ENCODE results near the gene KLK8. TPM values are rescaled to one million over a fixed set of nuclear protein-coding genes. Genes with fewer than 3 reads are reported as not detected.

KLK8 gene
- total RNA-seq, 2 donors from 2014 or later = not detected

DNA sequence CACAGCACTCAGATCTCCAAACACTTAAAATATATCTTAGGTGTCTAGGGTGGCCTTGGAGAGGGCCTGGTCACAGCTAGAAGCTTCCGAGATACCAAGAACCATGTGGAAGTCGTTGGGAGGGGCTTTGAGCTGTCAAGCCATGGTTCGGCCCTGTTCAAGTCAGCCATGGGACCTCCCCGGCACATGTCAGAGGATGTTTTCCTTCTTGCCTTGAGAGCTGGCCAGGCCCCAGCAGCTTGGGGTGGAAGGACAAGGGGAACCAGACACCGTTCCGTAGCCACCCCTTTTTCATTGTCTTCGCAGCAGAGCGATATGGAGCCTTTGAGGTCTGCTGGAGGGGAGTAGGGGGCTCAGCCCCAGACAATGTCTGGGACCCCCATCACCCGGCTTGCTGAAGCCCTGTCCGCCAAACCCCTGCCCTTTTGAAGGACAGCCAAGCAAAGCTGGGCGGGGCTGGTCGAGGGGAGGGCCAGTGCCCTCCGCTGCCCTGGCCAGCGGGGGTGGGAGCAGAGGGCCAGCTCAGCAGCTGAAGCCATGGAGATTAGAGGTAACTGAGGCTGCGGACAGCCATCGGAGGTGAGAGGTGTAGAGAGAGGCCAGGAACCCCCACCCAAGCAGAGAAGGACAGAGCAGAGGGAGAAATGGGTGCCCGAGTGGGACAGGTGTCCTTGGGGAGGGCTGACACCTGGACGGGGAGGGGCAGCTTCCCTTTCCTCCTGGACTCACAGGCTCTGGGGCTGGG lies 24.6 kb upstream of the KLK8 start:
- Mint-ChIP-seq H3K27ac (no peak overlapping the region), H3K27me3 (ENCODE audit: low read depth) (peaks cover 15% of the 10 kb centered on the region), H3K4me1 (ENCODE audit: low read depth) (no peaks in the 10 kb centered on the region), H3K4me3 (no peak overlapping the region), H3K36me3 (ENCODE audit: insufficient read depth in 2 of 2) (no peaks in the 10 kb centered on the region), H3K9me3 (no peaks in the 10 kb centered on the region)
- ATAC-seq (replicated peaks in 1 of 2) (no peak), DNase-seq (no peak)

GRCh38 chr19:51025401-51025800 lies 24.0 kb upstream of the KLK8 start:
- no peak overlapping the region for H3K4me3 Mint-ChIP-seq
- DNase-seq = no peak
- H3K27ac Mint-ChIP-seq = no peak overlapping the region
- H3K4me1 Mint-ChIP-seq (ENCODE audit: low read depth) = no peaks in the 10 kb centered on the region
- no peak for ATAC-seq (replicated peaks in 1 of 2)
- no peaks in the 10 kb centered on the region for H3K36me3 Mint-ChIP-seq (ENCODE audit: insufficient read depth in 2 of 2)
- H3K9me3 Mint-ChIP-seq = no peaks in the 10 kb centered on the region
- H3K27me3 Mint-ChIP-seq (ENCODE audit: low read depth) = peaks cover 21% of the 10 kb centered on the region

DNA sequence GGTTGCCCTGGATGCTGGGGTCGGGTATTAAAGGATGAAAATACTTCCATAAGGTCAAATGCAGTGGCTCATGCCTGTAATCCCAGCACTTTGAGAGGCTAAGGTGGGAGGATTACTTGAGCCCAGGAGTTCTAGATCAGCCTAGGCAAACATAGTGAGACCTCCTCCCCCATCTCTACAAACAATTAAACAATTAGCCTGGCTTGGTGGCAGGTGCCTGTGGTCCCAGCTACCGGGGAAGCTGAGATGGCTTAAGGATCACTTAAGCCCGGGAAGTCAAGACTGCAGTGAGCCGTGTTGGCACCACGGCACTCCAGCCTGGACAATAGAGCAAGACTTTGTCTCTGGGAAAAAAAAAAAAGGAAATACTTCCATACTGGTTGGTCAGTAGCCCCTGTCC lies 23.5 kb upstream of the KLK8 start:
- H3K36me3 Mint-ChIP-seq (ENCODE audit: insufficient read depth in 2 of 2) = no peaks in the 10 kb centered on the region
- no peaks in the 10 kb centered on the region for H3K9me3 Mint-ChIP-seq
- no peak overlapping the region for H3K4me3 Mint-ChIP-seq
- no peaks in the 10 kb centered on the region for H3K4me1 Mint-ChIP-seq (ENCODE audit: low read depth)
- H3K27ac Mint-ChIP-seq = no peak overlapping the region
- DNase-seq (no peak), ATAC-seq (replicated peaks in 1 of 2) (no peak)
- H3K27me3 Mint-ChIP-seq (ENCODE audit: low read depth) = peaks cover 25% of the 10 kb centered on the region

GRCh38 chr19:51023946-51024345 lies 22.5 kb upstream of the KLK8 start:
- ATAC-seq (replicated peaks in 1 of 2) (no peak), DNase-seq (no peak)
- Mint-ChIP-seq H3K4me1 (ENCODE audit: low read depth) (no peaks in the 10 kb centered on the region), H3K27me3 (ENCODE audit: low read depth) (peaks cover 30% of the 10 kb centered on the region), H3K9me3 (no peaks in the 10 kb centered on the region), H3K4me3 (no peak overlapping the region), H3K36me3 (ENCODE audit: insufficient read depth in 2 of 2) (no peaks in the 10 kb centered on the region), H3K27ac (no peak overlapping the region)

DNA sequence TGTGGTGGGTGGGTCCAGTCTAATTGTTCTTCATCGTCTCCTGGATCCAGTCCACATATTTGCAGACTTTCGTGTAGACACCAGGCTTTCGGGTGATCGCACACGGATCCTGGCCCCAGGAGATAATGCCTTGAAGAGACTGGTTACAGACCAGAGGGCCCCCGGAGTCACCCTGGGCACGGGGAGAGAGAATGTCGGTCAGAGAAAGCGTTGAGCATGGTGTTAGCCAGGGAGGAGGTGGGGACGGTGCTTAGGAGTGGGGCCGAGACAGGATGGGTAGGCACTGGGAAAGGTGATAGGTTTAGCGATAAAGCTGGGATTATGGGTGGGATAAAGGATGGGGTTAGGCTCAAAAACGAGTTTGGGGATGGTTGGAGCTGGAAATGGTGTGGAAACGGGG lies 21.1 kb upstream of the KLK8 start:
- peaks cover 3% of the 10 kb centered on the region in 2 donors for H3K36me3 Mint-ChIP-seq (ENCODE audit: insufficient read depth in 2 of 2)
- peaks cover 13% of the 10 kb centered on the region for H3K4me1 Mint-ChIP-seq (ENCODE audit: low read depth)
- ATAC-seq (replicated peaks in 1 of 2) (no peak), DNase-seq (no peak)
- H3K27ac Mint-ChIP-seq = no peak overlapping the region
- peaks cover 40% of the 10 kb centered on the region for H3K27me3 Mint-ChIP-seq (ENCODE audit: low read depth)
- H3K4me3 Mint-ChIP-seq = no peak overlapping the region
- no peaks in the 10 kb centered on the region for H3K9me3 Mint-ChIP-seq

GRCh38 chr19:51020988-51021651 lies 19.7 kb upstream of the KLK8 start:
- Mint-ChIP-seq H3K9me3 (no peaks in the 10 kb centered on the region), H3K4me1 (ENCODE audit: low read depth) (peaks cover 21% of the 10 kb centered on the region), H3K27me3 (ENCODE audit: low read depth) (peaks cover 43% of the 10 kb centered on the region), H3K27ac (no peak overlapping the region), H3K4me3 (no peak overlapping the region), H3K36me3 (ENCODE audit: insufficient read depth in 2 of 2) (peaks cover 3% of the 10 kb centered on the region in 2 donors)
- ATAC-seq (replicated peaks in 1 of 2) (no peak), DNase-seq (no peak)

GRCh38 chr19:51019544-51019925 lies 18.1 kb upstream of the KLK8 start, which contains the start of gene KLK10:
TSS of gene KLK10 (minus strand) at chr19:51019709. CDS start at chr19:51019130, 579 bp downstream.
- H3K27me3 Mint-ChIP-seq (ENCODE audit: low read depth) = peaks cover 59% of the 10 kb centered on the region
- ATAC-seq (replicated peaks in 1 of 2) (no peak), DNase-seq (no peak)
- peaks cover 21% of the 10 kb centered on the region for H3K4me1 Mint-ChIP-seq (ENCODE audit: low read depth)
- H3K4me3 Mint-ChIP-seq = peak within 1 kb of the TSS; percentile 83 to 94
- peaks cover 3 to 5% of the 10 kb centered on the region in 2 donors for H3K36me3 Mint-ChIP-seq (ENCODE audit: insufficient read depth in 2 of 2)
- H3K27ac Mint-ChIP-seq = no peak within 1 kb of the TSS
- H3K9me3 Mint-ChIP-seq = no peaks in the 10 kb centered on the region

DNA sequence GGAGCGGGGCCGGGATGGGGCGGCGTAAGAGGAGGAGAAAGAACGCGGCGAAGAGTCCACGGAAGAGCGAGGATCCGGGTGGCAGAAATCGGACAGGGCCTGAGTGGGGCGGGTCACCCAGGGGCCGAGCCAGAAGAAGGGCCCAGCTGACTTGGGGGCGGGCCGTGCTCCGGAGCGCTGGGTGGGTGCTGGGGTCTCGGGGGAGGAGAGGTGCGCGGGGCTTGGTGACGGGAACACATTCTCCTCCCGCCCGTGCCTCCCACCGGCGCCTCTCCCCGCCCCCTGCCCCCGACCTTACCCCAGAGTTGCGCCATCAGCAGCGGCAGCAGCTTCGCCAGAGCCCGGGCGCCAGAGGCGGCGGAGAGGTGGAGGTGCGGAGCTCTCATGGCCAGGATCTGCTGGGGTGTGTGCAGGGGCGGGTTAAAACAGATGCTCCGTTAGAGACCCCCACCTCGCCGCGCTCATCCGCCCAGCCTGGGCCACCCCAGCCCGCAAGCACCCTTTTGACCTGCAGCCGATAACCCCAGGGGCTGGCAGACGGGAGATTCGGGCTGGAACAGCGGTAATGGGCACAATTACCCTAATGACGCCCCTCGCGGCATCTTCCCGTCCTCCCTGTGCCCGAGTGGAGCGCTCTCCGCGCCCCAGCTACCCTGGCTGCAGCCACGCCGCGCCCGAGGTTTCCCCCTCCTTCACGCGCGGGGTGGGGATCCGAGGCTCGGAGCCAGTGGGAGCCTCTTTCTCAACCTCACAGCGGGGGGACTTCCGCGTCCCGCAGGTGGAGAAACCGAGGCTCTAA lies 17.5 kb upstream of the KLK8 start:
- H3K9me3 Mint-ChIP-seq = no peaks in the 10 kb centered on the region
- ATAC-seq (replicated peaks in 1 of 2) (no peak), DNase-seq (no peak)
- H3K4me3 Mint-ChIP-seq = peak overlapping the region; percentile 83 to 94
- H3K36me3 Mint-ChIP-seq (ENCODE audit: insufficient read depth in 2 of 2) = peaks cover 3 to 5% of the 10 kb centered on the region in 2 donors
- H3K4me1 Mint-ChIP-seq (ENCODE audit: low read depth) = peaks cover 21% of the 10 kb centered on the region
- H3K27ac Mint-ChIP-seq = no peak overlapping the region
- H3K27me3 Mint-ChIP-seq (ENCODE audit: low read depth) = peaks cover 64% of the 10 kb centered on the region

- H3K27me3 Mint-ChIP-seq (ENCODE audit: low read depth) = peaks cover 72% of the 10 kb centered on the region
- ATAC-seq (replicated peaks in 1 of 2) (peak in 1 of 2 donors; percentile 49), DNase-seq (peak; percentile 31 to 65)
- H3K9me3 Mint-ChIP-seq = no peaks in the 10 kb centered on the region
- H3K27ac Mint-ChIP-seq = no peak overlapping the region
- H3K4me1 Mint-ChIP-seq (ENCODE audit: low read depth) = peaks cover 21% of the 10 kb centered on the region
- H3K36me3 Mint-ChIP-seq (ENCODE audit: insufficient read depth in 2 of 2) = peaks cover 3 to 5% of the 10 kb centered on the region in 2 donors
- peak overlapping the region; percentile 50 to 70 for H3K4me3 Mint-ChIP-seq
Measured at GRCh38 chr19:51016798-51017683, 15.6 kb upstream of the KLK8 start.

DNA sequence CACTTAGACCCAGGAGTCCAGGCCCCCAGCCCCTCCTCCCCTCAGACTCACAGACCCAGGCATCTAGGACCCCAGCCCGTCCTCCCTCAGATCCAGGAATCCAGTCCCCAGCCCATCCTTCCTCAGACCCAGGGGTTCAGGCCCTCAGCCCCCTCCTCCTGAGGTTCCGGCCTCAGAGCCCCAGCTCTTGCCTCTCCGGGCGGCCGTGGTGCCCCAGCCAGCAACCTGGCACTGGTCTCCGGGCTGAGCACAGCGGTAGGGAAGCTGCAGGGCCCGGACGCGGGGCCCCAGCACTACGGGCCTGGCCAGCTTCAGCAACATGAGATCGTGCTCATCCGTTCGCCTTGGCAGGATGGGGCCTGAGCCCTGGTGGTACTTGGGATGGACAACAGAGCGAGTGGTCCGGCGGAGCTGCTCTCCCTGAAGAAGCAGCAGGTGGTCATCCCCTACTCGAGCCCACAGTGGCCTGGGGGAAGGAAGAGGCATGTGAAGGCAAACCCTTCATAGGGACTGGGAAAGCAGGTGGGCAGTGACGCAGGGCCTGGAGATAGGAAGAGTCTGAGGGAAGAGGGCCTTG lies 14.4 kb upstream of the KLK8 start:
- peaks cover 72% of the 10 kb centered on the region for H3K27me3 Mint-ChIP-seq (ENCODE audit: low read depth)
- DNase-seq (no peak), ATAC-seq (replicated peaks in 1 of 2) (no peak)
- H3K27ac Mint-ChIP-seq = no peak overlapping the region
- peaks cover 3 to 5% of the 10 kb centered on the region in 2 donors for H3K36me3 Mint-ChIP-seq (ENCODE audit: insufficient read depth in 2 of 2)
- no peaks in the 10 kb centered on the region for H3K9me3 Mint-ChIP-seq
- peaks cover 21% of the 10 kb centered on the region for H3K4me1 Mint-ChIP-seq (ENCODE audit: low read depth)
- H3K4me3 Mint-ChIP-seq = no peak overlapping the region

DNA sequence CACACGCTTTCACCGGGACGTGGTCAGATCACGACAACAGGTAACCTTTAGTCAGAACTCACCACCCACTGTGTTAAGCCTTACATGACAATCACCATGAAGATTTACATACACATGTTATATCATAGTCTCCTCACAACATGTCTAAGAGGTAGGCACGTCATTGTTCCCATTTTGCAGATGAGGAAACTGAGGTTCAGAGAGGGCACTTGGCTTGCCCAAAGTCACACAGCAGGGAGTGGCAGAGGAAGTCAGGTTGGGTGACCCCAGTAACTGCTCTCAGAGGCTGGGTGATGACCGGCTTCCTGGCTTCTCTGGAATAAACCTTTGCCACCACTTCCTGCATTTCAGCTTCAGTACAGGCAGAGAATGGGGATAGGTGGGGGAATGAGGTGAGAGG lies 12.8 kb upstream of the KLK8 start:
- H3K27me3 Mint-ChIP-seq (ENCODE audit: low read depth) = peaks cover 66% of the 10 kb centered on the region
- no peak overlapping the region for H3K27ac Mint-ChIP-seq

DNA sequence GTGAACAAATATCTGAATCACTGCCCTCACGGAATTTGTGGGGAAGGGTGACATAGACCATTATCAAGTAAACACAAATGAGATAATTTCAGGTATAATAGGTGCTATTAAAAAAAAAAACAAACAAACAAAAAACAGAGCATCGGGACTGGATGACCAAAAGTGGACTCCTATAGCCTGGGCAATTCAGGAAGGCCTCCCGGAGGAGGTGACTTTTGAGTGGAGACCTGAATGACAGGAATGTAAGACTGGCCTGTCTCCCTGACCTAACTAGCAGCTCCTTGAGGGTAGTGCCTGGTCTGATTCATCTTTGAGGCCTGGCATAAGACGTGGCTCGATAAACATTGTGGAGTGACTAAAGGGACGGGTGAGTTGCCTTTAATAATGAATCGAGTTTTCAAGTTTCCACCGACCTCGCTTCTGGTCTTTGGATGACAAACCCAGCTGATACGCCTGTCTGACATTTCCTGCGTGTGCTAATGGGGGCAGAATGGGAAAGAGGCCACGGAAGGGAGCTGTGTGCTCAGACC lies 11.3 kb upstream of the KLK8 start:
- Mint-ChIP-seq H3K27ac (no peak overlapping the region), H3K4me3 (no peak overlapping the region), H3K27me3 (ENCODE audit: low read depth) (peaks cover 55% of the 10 kb centered on the region), H3K36me3 (ENCODE audit: insufficient read depth in 2 of 2) (peaks cover 0 to 2% of the 10 kb centered on the region in 2 donors), H3K4me1 (ENCODE audit: low read depth) (peaks cover 10% of the 10 kb centered on the region), H3K9me3 (no peaks in the 10 kb centered on the region)
- DNase-seq (no peak), ATAC-seq (replicated peaks in 1 of 2) (no peak)

More for the DNA sequence above, 12.8 kb upstream of the KLK8 start:
- DNase-seq (no peak), ATAC-seq (replicated peaks in 1 of 2) (no peak)
- Mint-ChIP-seq H3K4me1 (ENCODE audit: low read depth) (peaks cover 21% of the 10 kb centered on the region), H3K4me3 (no peak overlapping the region), H3K36me3 (ENCODE audit: insufficient read depth in 2 of 2) (peaks cover 3 to 5% of the 10 kb centered on the region in 2 donors), H3K9me3 (no peaks in the 10 kb centered on the region)
